WERI-Rb-1 (cell line): ENCODE measurements around the gene TAF11L8.
"Not testable (repeated sequence)": the region's sequence is repeated elsewhere in the genome, so short reads cannot be mapped to it uniquely, and the experiment has no call there.

Experiments used
- DNase-seq: peaks from one replicate; pipeline ENCODE4 v3.0.0-alpha.2; 2020
- H3K27ac ChIP-seq: fragments of 250-450 bp; sonication (Bioruptor Pico); 2 replicates; pipeline ENCODE4 v1.5.1; 2020; ENCODE audit warnings: mild to moderate bottlenecking, moderate library complexity
- H3K27me3 ChIP-seq: fragments of 250-450 bp; sonication (Bioruptor Pico); 2 replicates; pipeline ENCODE4 v1.5.1; 2021; ENCODE audit warnings: mild to moderate bottlenecking, low read depth, moderate library complexity; ENCODE audit not compliant: insufficient read depth, severe bottlenecking
- H3K36me3 ChIP-seq: fragments of 250-450 bp; sonication (Bioruptor Pico); 2 replicates; pipeline ENCODE4 v1.5.1; 2020; ENCODE audit warnings: mild to moderate bottlenecking, moderate library complexity
- H3K4me3 ChIP-seq: 2 replicates; pipeline ENCODE4 v1.5.1; 2011; ENCODE audit warnings: low read depth, mild to moderate bottlenecking, control low read depth, low read length
- H3K9me3 ChIP-seq: fragments of 250-450 bp; sonication (Bioruptor Pico); 2 replicates; pipeline ENCODE4 v1.5.1; 2021; ENCODE audit warnings: mild to moderate bottlenecking, moderate library complexity; ENCODE audit not compliant: severe bottlenecking
- TF ChIP-seq, protein P1 (sequence below): IDR thresholded peaks from 2 replicates; pipeline ENCODE4 v1.5.1; 2011; ENCODE audit warnings: low read depth, mild to moderate bottlenecking, control low read depth, inconsistent platforms, low read length

TAF11L8 gene

DNA sequence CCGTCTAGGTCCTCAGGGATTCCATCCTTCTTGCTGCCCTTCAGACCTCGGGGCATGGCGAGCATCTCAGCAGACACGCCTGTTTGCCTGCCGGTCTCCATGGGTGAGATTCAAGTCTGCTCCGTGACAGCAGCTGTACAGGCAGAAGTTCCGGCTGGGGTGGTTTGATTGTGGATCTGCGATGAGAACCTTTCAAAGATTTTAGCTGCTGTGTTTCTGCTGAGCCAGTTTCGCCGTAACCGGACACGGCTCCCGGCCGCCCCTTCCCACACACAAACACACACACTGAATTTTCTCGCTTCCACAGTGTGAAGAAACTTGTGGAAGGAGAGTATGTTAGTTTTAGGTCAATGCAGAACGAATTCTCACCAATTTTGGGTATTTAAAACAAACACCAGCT is at the start of gene TAF11L8:
TAF11L8 (minus strand) TSS at position 101 of the 400 bp plus-strand sequence.
- not testable (repeated sequence) for H3K9me3 ChIP-seq, H3K27ac ChIP-seq, H3K36me3 ChIP-seq, DNase-seq, H3K27me3 ChIP-seq, H3K4me3 ChIP-seq

DNA sequence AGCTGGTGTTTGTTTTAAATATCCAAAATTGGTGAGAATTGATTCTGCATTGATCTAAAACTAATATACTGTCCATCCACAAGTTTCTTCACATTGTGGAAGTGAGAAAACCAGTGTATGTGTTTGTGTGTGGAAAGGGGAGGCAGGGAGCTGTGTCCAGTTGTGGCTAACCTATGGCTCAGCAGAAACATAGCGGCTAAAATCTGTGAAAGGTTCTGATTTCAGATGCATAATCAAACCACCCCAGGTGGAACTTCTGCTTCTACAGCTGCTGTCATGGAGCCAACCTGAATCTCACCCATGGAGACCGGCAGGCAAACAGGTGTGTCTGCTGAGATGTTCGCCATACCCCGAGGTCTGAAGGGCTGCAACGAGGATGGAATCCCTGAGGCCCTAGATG is 43.4 kb upstream of the TAF11L8 start, which contains the start of gene TAF11L14:
TAF11L14 (plus strand) TSS at position 301 of the 400 bp plus-strand sequence.
- H3K36me3 ChIP-seq = no peaks in the 10 kb centered on the region
- H3K4me3 ChIP-seq = no peak within 1 kb of the TSS
- no peaks in the 10 kb centered on the region for H3K9me3 ChIP-seq
- no peaks in the 10 kb centered on the region for H3K27me3 ChIP-seq
- TF ChIP-seq, protein P1, sequence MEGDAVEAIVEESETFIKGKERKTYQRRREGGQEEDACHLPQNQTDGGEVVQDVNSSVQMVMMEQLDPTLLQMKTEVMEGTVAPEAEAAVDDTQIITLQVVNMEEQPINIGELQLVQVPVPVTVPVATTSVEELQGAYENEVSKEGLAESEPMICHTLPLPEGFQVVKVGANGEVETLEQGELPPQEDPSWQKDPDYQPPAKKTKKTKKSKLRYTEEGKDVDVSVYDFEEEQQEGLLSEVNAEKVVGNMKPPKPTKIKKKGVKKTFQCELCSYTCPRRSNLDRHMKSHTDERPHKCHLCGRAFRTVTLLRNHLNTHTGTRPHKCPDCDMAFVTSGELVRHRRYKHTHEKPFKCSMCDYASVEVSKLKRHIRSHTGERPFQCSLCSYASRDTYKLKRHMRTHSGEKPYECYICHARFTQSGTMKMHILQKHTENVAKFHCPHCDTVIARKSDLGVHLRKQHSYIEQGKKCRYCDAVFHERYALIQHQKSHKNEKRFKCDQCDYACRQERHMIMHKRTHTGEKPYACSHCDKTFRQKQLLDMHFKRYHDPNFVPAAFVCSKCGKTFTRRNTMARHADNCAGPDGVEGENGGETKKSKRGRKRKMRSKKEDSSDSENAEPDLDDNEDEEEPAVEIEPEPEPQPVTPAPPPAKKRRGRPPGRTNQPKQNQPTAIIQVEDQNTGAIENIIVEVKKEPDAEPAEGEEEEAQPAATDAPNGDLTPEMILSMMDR = no peak
- no peak within 1 kb of the TSS for H3K27ac ChIP-seq
- DNase-seq = no peak

DNA sequence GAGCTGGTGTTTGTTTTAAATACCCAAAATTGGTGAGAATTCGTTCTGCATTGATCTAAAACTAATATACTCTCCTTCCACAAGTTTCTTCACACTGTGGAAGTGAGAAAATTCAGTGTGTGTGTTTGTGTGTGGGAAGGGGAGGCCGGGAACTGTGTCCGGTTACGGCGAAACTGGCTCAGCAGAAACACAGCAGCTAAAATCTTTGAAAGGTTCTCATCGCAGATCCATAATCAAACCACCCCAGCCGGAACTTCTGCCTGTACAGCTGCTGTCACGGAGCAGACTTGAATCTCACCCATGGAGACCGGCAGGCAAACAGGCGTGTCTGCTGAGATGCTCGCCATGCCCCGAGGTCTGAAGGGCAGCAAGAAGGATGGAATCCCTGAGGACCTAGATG is 41.0 kb upstream of the TAF11L8 start, which contains the start of gene TAF11L13:
TAF11L13 (plus strand) TSS at position 301 of the 400 bp plus-strand sequence.
- not testable (repeated sequence) for H3K9me3 ChIP-seq, H3K27ac ChIP-seq

DNA sequence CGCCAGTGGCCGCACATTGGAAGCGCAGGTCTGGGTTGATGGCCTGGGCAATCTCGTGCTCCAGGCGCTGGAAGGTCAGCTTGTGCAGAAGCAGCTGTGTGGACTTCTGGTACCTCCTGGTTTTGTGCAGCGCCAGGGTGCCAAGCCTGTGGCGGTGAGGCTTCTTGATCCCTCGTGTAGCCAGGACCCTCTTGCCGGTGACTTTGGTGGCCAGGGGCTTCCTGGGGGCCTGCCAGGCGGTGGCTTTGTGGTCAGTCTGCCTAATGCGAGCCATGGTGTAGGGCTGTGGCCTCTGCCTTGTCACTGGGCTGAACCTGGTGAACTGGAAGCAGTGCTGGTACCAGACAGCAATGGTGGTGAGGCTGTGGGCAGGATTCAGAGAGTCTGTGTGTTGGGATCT is 34.9 kb upstream of the TAF11L8 start:
- Histone ChIP-seq H3K27ac (no peak overlapping the region), H3K9me3 (no peaks in the 10 kb centered on the region), H3K27me3 (no peaks in the 10 kb centered on the region), H3K4me3 (no peak overlapping the region), H3K36me3 (no peaks in the 10 kb centered on the region)
- no peak for DNase-seq
- TF ChIP-seq, protein P1 = no peak

More for the DNA sequence above, 41.0 kb upstream of the TAF11L8 start, which contains the start of gene TAF11L13:
- H3K36me3 ChIP-seq, DNase-seq, H3K4me3 ChIP-seq, H3K27me3 ChIP-seq: not testable (repeated sequence)

DNA sequence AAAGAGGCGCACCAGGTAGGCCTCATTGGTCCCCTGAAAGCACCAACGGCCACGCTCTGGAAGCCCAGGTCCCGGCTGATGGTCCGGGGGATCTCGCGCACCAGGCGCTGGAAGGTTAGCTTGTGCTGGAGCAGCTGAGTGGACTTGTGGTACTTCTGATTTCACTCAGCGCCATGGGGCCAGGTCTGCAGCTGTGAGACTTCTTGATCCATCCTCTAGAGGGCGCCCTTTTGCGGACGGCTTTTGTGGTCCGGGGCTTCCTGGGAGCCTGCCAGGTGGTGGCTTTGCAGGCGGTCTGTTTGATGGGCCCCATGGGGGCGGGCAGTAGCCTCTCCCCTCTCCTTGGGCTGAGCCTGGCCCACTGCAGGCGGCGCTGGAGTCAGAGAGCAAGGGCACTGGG is 29.9 kb upstream of the TAF11L8 start:
- H3K4me3 ChIP-seq = no peak overlapping the region
- no peaks in the 10 kb centered on the region for H3K36me3 ChIP-seq
- TF ChIP-seq, protein P1 = peak; percentile 59
- H3K9me3 ChIP-seq = no peaks in the 10 kb centered on the region
- DNase-seq = no peak
- H3K27ac ChIP-seq = no peak overlapping the region
- H3K27me3 ChIP-seq = no peaks in the 10 kb centered on the region

DNA sequence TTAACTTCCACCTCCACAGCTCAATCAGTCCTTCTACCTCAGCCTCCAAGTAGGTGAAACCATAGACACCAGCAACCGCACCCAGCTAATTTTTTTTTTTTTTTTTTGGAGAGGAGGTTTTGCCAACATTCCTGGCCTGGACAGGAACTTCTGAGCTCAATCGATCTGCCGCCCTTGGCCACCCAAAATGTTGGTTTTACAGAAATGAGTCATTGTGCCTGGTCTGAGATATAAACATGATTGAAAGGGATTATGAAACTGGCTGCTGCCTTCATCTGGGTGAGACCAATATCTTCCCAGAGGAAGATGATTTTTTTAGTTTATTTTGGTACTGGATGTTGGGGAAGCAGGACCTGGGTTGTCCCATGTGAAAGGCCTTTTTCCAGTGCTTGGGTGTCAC is 28.6 kb upstream of the TAF11L8 start:
- Histone ChIP-seq H3K4me3 (no peak overlapping the region), H3K36me3 (no peaks in the 10 kb centered on the region), H3K9me3 (no peaks in the 10 kb centered on the region), H3K27me3 (no peaks in the 10 kb centered on the region), H3K27ac (no peak overlapping the region)
- TF ChIP-seq, protein P1 = no peak
- DNase-seq = no peak

DNA sequence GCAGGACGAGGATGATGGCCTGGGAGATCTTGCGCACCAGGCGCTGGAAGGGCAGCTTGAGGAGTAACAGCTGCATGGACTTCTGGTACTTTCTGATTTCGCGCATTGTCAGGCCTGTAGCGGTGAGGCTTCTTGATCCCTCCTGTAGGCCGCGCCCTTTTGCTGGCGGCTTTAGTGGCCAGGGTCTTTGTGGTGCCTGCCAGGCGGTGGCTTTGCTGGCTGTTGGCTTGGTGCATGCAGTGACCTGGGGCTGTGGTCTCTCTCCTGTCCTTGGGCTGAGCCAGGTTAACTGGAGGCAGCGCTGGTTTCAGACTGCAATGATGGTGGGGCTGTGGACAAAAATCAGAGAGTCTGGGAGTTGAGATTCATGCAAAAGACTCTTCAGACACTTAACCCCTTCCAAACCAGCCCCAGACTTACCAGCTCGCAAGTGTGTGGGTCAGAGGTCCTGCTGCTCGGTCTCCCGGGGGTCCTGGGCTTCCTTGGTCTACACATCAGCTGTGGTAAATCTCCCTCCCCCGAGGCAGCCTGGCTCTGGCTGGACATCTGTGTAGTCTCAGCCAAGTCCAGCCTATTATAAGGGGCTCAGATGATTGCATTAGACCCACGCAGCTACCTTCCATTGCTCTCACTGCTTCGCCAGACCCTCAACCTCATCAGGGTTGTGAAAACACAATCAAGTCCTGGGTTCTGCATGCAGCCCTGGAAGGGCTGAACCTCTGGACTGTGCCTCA is 24.3 kb upstream of the TAF11L8 start:
- Histone ChIP-seq H3K9me3 (no peaks in the 10 kb centered on the region), H3K27me3 (no peaks in the 10 kb centered on the region), H3K4me3 (no peak overlapping the region), H3K27ac (no peak overlapping the region), H3K36me3 (no peaks in the 10 kb centered on the region)
- TF ChIP-seq, protein P1 = no peak
- no peak for DNase-seq

DNA sequence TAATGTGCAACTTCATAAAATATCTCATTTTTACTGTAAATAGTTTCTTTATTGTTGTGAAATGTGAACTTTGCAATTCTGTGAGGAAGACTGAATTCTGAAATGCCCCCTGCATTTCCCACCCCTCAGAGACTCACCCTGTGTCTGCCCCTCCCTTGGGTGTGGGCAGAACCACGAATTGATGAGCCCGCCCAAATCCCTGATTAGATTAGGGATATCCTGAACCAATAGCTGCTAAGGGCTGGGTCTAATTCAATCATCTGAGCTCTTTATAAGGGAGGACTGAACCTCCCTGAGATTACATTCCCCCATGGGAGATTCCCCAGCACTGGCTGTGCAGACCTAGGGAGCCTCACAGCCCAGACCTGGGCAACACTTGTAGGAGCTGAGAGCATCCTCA is 19.3 kb upstream of the TAF11L8 start, which contains the start of gene TAF11L12:
TAF11L12 (plus strand) TSS at position 301 of the 400 bp plus-strand sequence.
- DNase-seq, H3K36me3 ChIP-seq, H3K9me3 ChIP-seq, H3K27me3 ChIP-seq, H3K4me3 ChIP-seq, H3K27ac ChIP-seq: not testable (repeated sequence)

DNA sequence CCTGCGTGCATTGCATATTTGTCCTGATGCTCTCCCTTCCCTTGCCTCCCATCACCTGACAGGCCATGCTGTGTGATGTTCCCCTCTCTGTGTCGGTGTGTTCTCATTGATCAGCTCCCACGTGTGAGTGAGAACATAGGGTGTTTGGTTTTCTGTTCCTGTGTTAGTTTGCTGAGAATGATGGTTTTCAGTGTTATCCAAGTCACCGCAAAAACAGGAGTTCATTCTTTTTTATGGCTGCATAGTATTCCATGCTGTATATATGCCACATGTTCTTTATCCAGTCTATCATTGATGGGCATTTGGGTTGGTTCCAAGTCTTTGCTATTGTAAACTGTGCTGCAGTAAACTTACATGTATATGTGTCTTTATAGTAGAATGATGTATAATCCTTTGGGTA is 16.7 kb upstream of the TAF11L8 start:
- DNase-seq, H3K9me3 ChIP-seq, H3K36me3 ChIP-seq, H3K4me3 ChIP-seq, H3K27me3 ChIP-seq, H3K27ac ChIP-seq: not testable (repeated sequence)
